C1 segment of cervical spinal cord (tissue), 14 donors: ENCODE measurements around the gene AJM1.

Source experiments
- DNase-seq, 14 donors: peaks; one replicate each; lab custom pipeline; 2025; lab: John Stamatoyannopoulos, UW

AJM1 gene

GRCh38 chr9:136853596-136854112 is 11.4 kb downstream of the AJM1 start:
- no peak for DNase-seq

GRCh38 chr9:136854113-136854841 is 12.0 kb downstream of the AJM1 start:
- no peak for DNase-seq

- DNase-seq = no peak
Measured at GRCh38 chr9:136854842-136855460, 12.7 kb downstream of the AJM1 start.

- DNase-seq = no peak
Measured at GRCh38 chr9:136855461-136856078, 13.3 kb downstream of the AJM1 start.

- no peak for DNase-seq
Measured at GRCh38 chr9:136856079-136856476, 13.8 kb downstream of the AJM1 start.

- no peak for DNase-seq
Measured at GRCh38 chr9:136856541-136857141, 14.4 kb downstream of the AJM1 start.

- no peak for DNase-seq
Measured at GRCh38 chr9:136857166-136857565, 14.9 kb downstream of the AJM1 start.

- no peak for DNase-seq
Measured at GRCh38 chr9:136857581-136858412, 15.5 kb downstream of the AJM1 start.

GRCh38 chr9:136858452-136858843 is 16.2 kb downstream of the AJM1 start:
- no peak for DNase-seq

- peak in 11 of 14 donors; percentile 6 to 75 (median 46) for DNase-seq
Measured at GRCh38 chr9:136858844-136859757, 16.8 kb downstream of the AJM1 start.

- DNase-seq = no peak
Measured at GRCh38 chr9:136860529-136860928, 18.3 kb downstream of the AJM1 start.

GRCh38 chr9:136860933-136861873 is 18.9 kb downstream of the AJM1 start:
- no peak for DNase-seq

GRCh38 chr9:136861874-136862457 is 19.7 kb downstream of the AJM1 start:
- no peak for DNase-seq

GRCh38 chr9:136862849-136863622 is 20.8 kb downstream of the AJM1 start:
- no peak for DNase-seq

GRCh38 chr9:136863623-136864273 is 21.5 kb downstream of the AJM1 start:
- DNase-seq = no peak

GRCh38 chr9:136865041-136865767 is 22.9 kb downstream of the AJM1 start:
- DNase-seq = no peak

- no peak for DNase-seq
Measured at GRCh38 chr9:136865768-136866103, 23.5 kb downstream of the AJM1 start.
